ACHN (cell line): ENCODE measurements around the gene COL20A1.
A peak's percentile ranks its signal among the peaks of the same experiment; 100 is the strongest.
"Not testable (repeated sequence)": the region's sequence is repeated elsewhere in the genome, so short reads cannot be mapped to it uniquely, and the experiment has no call there.

ENCODE experiments used
- DNase-seq: peaks from one replicate; pipeline ENCODE4 v3.0.0-alpha.2; 2015
- in situ Hi-C: cut with HindIII; loops from 2 replicates; pipeline ENCODE4 v1.10.0; 2017; ENCODE audit warnings: low sequenced_read_pairs, low pct_ligation_motif_present, low pct_unique_long_range_greater_than_20kb

The COL20A1 gene

GRCh38 chr20:63297371-63297781 lies 4.4 kb downstream of the COL20A1 start:
- in situ Hi-C loops = loop anchor here (25.0 kb wide), 1 partner anchor 90 kb away; no protein-coding TSS in a partner anchor
- no peak for DNase-seq

DNA sequence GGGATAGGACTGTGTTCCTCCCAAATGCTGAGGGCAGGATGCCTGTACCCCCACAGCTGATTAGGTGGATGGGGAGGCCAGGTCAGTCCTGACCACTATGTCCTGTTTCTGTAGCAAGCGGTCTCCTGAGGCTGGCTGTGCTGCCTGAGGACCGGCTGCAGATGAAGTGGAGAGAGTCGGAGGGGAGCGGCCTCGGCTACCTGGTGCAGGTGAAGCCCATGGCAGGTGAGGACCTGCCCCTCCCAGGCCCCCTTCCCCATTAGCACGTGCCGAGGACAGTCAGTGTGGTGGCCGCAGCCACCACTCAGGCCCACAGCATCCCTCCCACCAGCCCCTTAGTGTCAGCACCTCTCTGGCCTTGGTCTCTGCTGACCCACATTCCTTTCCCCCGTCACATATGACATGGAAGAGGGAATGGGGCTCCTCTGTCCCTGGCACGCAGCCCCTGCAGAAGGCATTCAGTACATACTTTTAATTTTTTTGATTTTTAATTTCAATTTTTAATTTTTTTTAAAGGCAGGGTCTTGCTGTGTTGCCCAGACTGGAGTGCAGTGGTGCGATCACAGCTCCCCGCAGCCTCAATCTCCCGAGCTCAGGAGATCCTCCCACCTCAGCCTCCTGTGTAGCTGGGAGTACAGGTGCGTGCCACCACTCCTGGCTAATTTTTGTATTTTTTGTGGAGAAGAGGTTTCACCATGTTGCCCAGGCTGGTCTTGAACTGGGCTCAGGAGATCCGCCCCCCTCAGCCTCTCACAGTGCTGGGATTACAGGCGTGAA lies 5.0 kb downstream of the COL20A1 start:
- no peak for DNase-seq
- in situ Hi-C loops = loop anchor here (25.0 kb wide), 1 partner anchor 89 kb away; no protein-coding TSS in a partner anchor

- in situ Hi-C loops = loop anchor here (25.0 kb wide), 1 partner anchor 88 kb away; no protein-coding TSS in a partner anchor
- DNase-seq = no peak
Measured at GRCh38 chr20:63298731-63299312, 5.8 kb downstream of the COL20A1 start.

DNA sequence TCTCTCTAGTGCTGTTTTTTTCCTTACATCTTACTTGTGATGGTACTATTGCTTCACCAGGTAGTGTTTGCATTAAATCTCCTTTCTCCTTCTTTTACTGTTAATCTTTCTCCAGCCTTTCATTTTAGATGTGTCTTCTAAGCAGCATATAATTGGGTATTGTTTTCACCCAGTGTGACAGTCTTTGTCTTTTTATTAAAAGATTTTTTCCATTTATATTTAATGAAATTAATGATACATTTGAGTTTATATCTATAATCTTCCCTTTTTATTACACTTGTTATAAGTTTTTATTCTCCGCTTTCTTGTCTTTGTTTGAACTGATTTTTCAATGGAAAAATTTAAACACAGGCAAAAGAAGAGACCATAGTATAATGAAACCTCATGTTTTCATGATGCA lies 8.7 kb downstream of the COL20A1 start:
- in situ Hi-C loops = no loop called here
- DNase-seq = no peak

- DNase-seq = no peak
- in situ Hi-C loops = no loop called here
Measured at GRCh38 chr20:63303095-63303666, 10.2 kb downstream of the COL20A1 start.

DNA sequence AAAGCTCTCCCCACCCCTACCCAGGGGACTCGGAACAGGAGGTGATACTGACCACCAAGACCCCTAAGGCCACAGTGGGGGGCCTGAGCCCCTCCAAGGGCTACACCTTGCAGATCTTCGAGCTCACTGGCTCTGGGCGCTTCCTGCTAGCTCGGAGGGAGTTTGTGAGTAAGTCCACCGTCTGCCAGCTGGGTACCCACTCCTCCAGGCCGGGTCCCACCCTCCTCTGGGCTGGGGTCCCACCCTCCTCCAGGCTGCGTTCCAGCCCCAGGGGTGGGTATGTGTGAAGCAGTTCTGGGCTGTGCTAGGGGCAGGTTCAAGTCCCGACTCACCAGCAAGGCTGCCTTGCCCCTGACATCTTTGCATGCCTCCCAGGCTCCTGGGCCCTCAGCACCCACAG lies 12.4 kb downstream of the COL20A1 start:
- in situ Hi-C loops = no loop called here
- no peak for DNase-seq

GRCh38 chr20:63305933-63306672 lies 13.1 kb downstream of the COL20A1 start:
- DNase-seq, in situ Hi-C loops: not testable (repeated sequence)

DNA sequence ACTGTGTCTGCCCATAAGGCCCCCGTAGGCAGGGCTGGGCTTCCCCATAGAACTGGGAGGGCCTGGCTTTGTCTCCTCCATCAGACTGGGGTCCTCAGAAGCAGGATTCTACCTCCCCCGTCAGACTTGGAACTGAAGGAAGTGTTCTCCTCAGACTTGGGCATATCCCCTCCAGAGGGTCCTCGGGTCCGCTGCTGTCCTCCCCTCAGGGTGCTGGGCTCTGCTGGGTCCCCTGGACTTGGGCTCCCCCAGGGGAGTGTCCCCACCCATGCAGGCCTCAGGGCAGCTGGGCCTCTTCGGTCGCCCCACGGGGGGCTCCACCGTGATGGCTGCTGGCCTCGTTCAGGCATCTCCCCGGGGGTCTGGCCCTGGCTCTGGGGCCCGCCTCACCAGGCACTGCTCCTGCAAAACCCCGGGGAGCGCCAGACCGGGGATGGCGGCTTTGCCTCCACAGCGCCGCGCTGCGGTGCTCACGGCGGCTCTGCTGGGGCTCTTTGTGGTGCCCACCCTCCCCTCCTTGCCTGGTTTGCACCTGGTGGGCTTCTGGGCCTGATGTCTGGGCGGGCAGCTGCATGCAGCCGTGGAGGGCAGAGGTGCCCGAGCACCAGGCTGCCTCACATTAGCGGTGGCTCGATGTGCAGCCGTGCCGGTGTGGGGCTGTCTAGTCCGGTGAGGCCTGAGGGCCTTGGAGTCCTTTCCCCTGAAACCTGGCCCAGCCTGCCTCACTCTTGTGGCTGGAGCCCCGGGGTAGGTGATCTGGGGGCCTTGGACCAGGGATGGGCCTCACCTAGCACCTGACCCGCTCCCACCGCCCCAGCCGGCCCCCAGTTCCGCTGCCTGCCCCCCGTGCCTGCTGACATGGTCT lies 13.9 kb downstream of the COL20A1 start:
- no peak for DNase-seq
- in situ Hi-C loops = no loop called here

GRCh38 chr20:63307538-63308217 lies 14.7 kb downstream of the COL20A1 start:
- DNase-seq = no peak
- in situ Hi-C loops = no loop called here

- in situ Hi-C loops = no loop called here
- DNase-seq = no peak
Measured at GRCh38 chr20:63308218-63308911, 15.4 kb downstream of the COL20A1 start.

- in situ Hi-C loops = no loop called here
- peak; percentile 22 for DNase-seq
Measured at GRCh38 chr20:63309261-63310071, 16.5 kb downstream of the COL20A1 start.

- in situ Hi-C loops = no loop called here
Measured at GRCh38 chr20:63310265-63310991, 17.4 kb downstream of the COL20A1 start.

GRCh38 chr20:63311186-63311832 lies 18.3 kb downstream of the COL20A1 start:
- in situ Hi-C loops = no loop called here
- no peak for DNase-seq

More at GRCh38 chr20:63310265-63310991, 17.4 kb downstream of the COL20A1 start:
- no peak for DNase-seq

DNA sequence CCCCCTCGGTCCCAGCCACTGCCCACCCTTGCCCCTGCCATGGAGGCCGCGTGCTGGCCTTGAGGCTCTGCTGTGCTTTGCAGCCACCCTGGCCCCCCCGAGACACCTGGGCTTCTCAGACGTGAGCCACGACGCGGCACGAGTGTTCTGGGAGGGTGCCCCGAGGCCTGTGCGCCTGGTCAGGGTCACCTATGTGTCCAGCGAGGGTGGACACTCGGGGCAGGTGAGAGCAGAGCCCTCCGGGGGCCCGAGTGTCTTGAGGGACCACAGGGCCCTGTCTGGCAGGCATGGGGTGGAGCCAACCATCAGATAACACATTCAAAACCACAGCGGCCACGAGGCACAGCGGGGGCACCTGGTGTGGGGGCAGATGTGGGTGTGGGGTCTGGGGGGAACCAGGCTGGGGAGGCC lies 18.9 kb downstream of the COL20A1 start:
- DNase-seq = no peak
- in situ Hi-C loops = no loop called here

GRCh38 chr20:63312273-63312672 lies 19.3 kb downstream of the COL20A1 start:
- in situ Hi-C loops = no loop called here
- DNase-seq = no peak
